GM12878 (cell line): ENCODE data around the gene HMGCL. TPM values are rescaled to one million over a fixed set of nuclear protein-coding genes. Genes with fewer than 3 reads are reported as not detected.

Source experiments
- ATAC-seq: fragments of 200-7000 bp; cut with Tn5 transposase; 3 replicates; pipeline ENCODE4 v1.9.1; 2020; ENCODE audit warnings: mild to moderate bottlenecking, moderate library complexity
- BruUV-seq: library from RNA; stranded (reverse); fragments of 400-500 nt; replicated peaks from 2 replicates; lab custom pipeline; 2021; lab: Mats Ljungman, UMichigan
- CTCF ChIA-PET: fragments of 300-600 bp; sonication (Branson Sonifier 250); formaldehyde crosslinking; extraction: SDS; loops from one replicate; lab custom pipeline; 2021; ENCODE audit warnings: inconsistent platforms; lab: Yijun Ruan, JAX
- POLR2A ChIA-PET: fragments of 350-600 bp; formaldehyde crosslinking; extraction: SDS; loops from one replicate; lab custom pipeline; 2021; ENCODE audit warnings: inconsistent platforms; lab: Charles Lee
- RAD21 ChIA-PET: fragments of 300-600 bp; sonication (Branson Sonifier 250); formaldehyde crosslinking; loops from one replicate; lab custom pipeline; 2023; ENCODE audit warnings: antibody characterized with exemption; ENCODE audit not compliant: unreplicated experiment; lab: Charles Lee
- SMC1A ChIA-PET: fragments of 300-600 bp; sonication (Branson Sonifier 250); formaldehyde crosslinking; loops from one replicate; lab custom pipeline; 2023; ENCODE audit not compliant: unreplicated experiment, uncharacterized antibody; lab: Charles Lee
- DNase-seq: peaks from one replicate; pipeline ENCODE4 v3.0.0-alpha.2; 2011; ENCODE audit warnings: low read depth, low spot score
- FAIRE-seq: peaks from 3 replicates; lab custom pipeline; 2011; peaks lifted over from hg19 to GRCh38; lab: Jason Lieb, UNC
- H2AFZ ChIP-seq: 2 replicates; pipeline ENCODE4 v1.6.0; 2011; ENCODE audit warnings: low read depth, low read length, control low read depth; ENCODE audit not compliant: control insufficient read depth
- H3K27ac ChIP-seq: 2 replicates; pipeline ENCODE4 v1.5.1; 2011; ENCODE audit warnings: control low read depth; ENCODE audit not compliant: control insufficient read depth, insufficient read depth
- H3K27me3 ChIP-seq, 2 experiments: replicated peaks in 1 of 2; 2 replicates each; pipeline versions ENCODE4 v1.6.0 to v1.6.1; 2011; ENCODE audit warnings: low read length in 1 of 2; ENCODE audit not compliant: control insufficient read depth in 2 of 2, insufficient read depth in 2 of 2
- H3K36me3 ChIP-seq, 2 experiments: 2 replicates each; pipeline ENCODE4 v1.5.1; 2011; ENCODE audit warnings: low read length in 1 of 2; ENCODE audit not compliant: control insufficient read depth in 2 of 2, insufficient read depth in 2 of 2
- H3K4me1 ChIP-seq: 2 replicates; pipeline ENCODE4 v1.6.1; 2011; ENCODE audit warnings: mild to moderate bottlenecking, low read length, moderate library complexity, mixed read lengths; ENCODE audit not compliant: control insufficient read depth, insufficient read depth
- H3K4me2 ChIP-seq: 2 replicates; pipeline ENCODE4 v1.6.0; 2011; ENCODE audit warnings: control low read depth; ENCODE audit not compliant: control insufficient read depth, insufficient read depth
- H3K4me3 ChIP-seq: fragments of 200-600 bp; sonication (generic); 2 replicates; pipeline ENCODE4 v1.5.1; 2016
- H3K79me2 ChIP-seq: 2 replicates; pipeline ENCODE4 v1.6.0; 2011; ENCODE audit warnings: low read length; ENCODE audit not compliant: control insufficient read depth, insufficient read depth
- H3K9ac ChIP-seq: 2 replicates; pipeline ENCODE4 v1.8.0; 2011; ENCODE audit warnings: low read length, control low read depth, mixed read lengths; ENCODE audit not compliant: control insufficient read depth, insufficient read depth
- H3K9me3 ChIP-seq: replicated peaks from 3 replicates; pipeline ENCODE4 v1.5.1; 2011; ENCODE audit warnings: mild to moderate bottlenecking, low read length; ENCODE audit not compliant: control insufficient read depth, insufficient read depth
- H4K20me1 ChIP-seq: 2 replicates; pipeline ENCODE4 v1.6.0; 2011; ENCODE audit not compliant: control insufficient read depth, insufficient read depth
- MEF2B ChIP-seq: fragments of 450-650 bp; IDR thresholded peaks from 2 replicates; pipeline ENCODE4 v1.6.1; 2018; ENCODE audit warnings: mild to moderate bottlenecking, moderate library complexity; ENCODE audit not compliant: partially characterized antibody, poor library complexity, severe bottlenecking
- PBX3 ChIP-seq: IDR thresholded peaks from 2 replicates; pipeline ENCODE4 v1.6.1; 2011; ENCODE audit warnings: mild to moderate bottlenecking, low read depth, low read length, moderate library complexity; ENCODE audit not compliant: insufficient replicate concordance
- REST ChIP-seq: IDR thresholded peaks from 2 replicates; pipeline ENCODE4 v1.6.1; 2012; ENCODE audit warnings: mild to moderate bottlenecking, low read depth, low read length
- SMC3 ChIP-seq: IDR thresholded peaks from 2 replicates; pipeline ENCODE4 v1.6.1; 2011; ENCODE audit warnings: low read length, improper control_type of control experiment, borderline replicate concordance
- SUPT20H ChIP-seq: IDR thresholded peaks from 2 replicates; pipeline ENCODE4 v1.6.1; 2011; ENCODE audit warnings: low read depth, mild to moderate bottlenecking, low read length, moderate library complexity, borderline replicate concordance; ENCODE audit not compliant: control insufficient read depth
- ZBTB33 ChIP-seq: fragments of 450-650 bp; IDR thresholded peaks from 2 replicates; pipeline ENCODE4 v1.6.1; 2017; ENCODE audit warnings: mild to moderate bottlenecking
- WGBS: methylation state at CpG from one replicate; pipeline ENCODE4 v1.1.6; 2016; ENCODE audit warnings: low lambda C conversion rate; ENCODE audit not compliant: insufficient replicate concordance, insufficient coverage; ENCODE audit errors: missing lambda C conversion rate; 5-methylcytosine and 5-hydroxymethylcytosine counted together
- in situ Hi-C: fragments of 300-500 bp; cut with MboI; formaldehyde crosslinking; loops from 9 replicates; pipeline ENCODE4 v1.14.3; 2018; ENCODE audit warnings: mixed read lengths
- intact Hi-C: fragments of 100-400 bp; cut with micrococcal nuclease; formaldehyde crosslinking; loops from one replicate; pipeline ENCODE4 v1.14.2; 2022; ENCODE audit not compliant: unreplicated experiment
- polyA plus RNA-seq, 11 experiments: library from polyadenylated mRNA; depleted of rRNA in 4 of 11; unstranded in 6 of 11; stranded (reverse) in 5 of 11; fragments of >200 nt; fragmentation: Nextera tagmentation in 4 of 11; fragmentation: Illumina TruSeq in 1 of 11; extraction: Ambion mirVana in 4 of 11; extraction: Trizol in 1 of 11; gene quantifications; 1 replicate in 1 of 11; 2 replicates in 10 of 11; pipeline versions ENCODE4 v1.2.1 to v1.2.3, GENCODE V29; 2011 to 2016; ENCODE audit warnings: inconsistent platforms in 2 of 11, missing spikeins in 2 of 11, low read depth in 1 of 11
- total RNA-seq, 4 experiments: library from RNA; depleted of rRNA in 3 of 4; stranded (reverse); fragments of >200 nt in 3 of 4; fragmentation: Illumina TruSeq in 1 of 4; extraction: Trizol in 1 of 4; gene quantifications; 2 replicates each; pipeline versions ENCODE4 v1.2.1 to v1.2.3, GENCODE V29; 2013 to 2021
- TF ChIP-seq, protein P1 (sequence below): fragments of 450-650 bp; IDR thresholded peaks from 2 replicates; pipeline ENCODE4 v1.6.1; 2018; ENCODE audit warnings: borderline replicate concordance, mild to moderate bottlenecking; ENCODE audit not compliant: partially characterized antibody
- TF ChIP-seq, protein P2 (sequence below): IDR thresholded peaks from 2 replicates; pipeline ENCODE4 v1.6.1; 2012; ENCODE audit warnings: low read length, inconsistent platforms

The HMGCL gene
- total and polyA plus RNA-seq, 10 of the 15 experiments (the other 5 are each of a cell fraction or from before 2014, with no cell fraction given), result 29.4 to 127 (median 36.4) TPM

DNA sequence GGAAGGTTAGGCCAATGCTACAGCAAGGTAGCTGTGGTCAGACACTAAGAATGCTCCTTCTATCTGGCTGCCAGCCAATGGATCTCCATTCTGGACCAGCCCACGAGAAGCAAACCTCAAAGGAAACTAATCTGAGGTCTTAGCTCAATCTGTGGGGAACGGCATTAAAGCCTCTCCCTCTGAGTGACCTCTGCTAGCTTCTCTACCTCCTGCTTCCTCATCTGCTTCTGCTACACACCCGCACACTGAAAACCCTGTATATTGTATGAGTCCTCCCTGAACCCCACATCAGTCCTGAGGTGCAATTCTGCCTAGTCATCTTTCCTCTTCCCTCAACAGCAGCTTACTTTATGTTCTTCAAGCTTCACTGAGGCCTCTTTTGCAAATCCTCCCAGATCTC lies 17.8 kb downstream of the HMGCL start (continued):
- TF ChIP-seq, protein P1, sequence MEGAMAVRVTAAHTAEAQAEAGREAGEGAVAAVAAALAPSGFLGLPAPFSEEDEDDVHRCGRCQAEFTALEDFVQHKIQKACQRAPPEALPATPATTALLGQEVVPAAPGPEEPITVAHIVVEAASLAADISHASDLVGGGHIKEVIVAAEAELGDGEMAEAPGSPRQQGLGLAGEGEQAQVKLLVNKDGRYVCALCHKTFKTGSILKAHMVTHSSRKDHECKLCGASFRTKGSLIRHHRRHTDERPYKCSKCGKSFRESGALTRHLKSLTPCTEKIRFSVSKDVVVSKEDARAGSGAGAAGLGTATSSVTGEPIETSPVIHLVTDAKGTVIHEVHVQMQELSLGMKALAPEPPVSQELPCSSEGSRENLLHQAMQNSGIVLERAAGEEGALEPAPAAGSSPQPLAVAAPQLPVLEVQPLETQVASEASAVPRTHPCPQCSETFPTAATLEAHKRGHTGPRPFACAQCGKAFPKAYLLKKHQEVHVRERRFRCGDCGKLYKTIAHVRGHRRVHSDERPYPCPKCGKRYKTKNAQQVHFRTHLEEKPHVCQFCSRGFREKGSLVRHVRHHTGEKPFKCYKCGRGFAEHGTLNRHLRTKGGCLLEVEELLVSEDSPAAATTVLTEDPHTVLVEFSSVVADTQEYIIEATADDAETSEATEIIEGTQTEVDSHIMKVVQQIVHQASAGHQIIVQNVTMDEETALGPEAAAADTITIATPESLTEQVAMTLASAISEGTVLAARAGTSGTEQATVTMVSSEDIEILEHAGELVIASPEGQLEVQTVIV, result no peak

GRCh38 chr1:23806280-23806679 lies 18.9 kb downstream of the HMGCL start:
- peaks cover 0 to 8% of the 10 kb centered on the region in 2 experiments; a peak in 2 of 4 replicates for H3K36me3 ChIP-seq
- TF ChIP-seq MEF2B, result no peak
- TF ChIP-seq REST, result no peak
- TF ChIP-seq, protein P2, sequence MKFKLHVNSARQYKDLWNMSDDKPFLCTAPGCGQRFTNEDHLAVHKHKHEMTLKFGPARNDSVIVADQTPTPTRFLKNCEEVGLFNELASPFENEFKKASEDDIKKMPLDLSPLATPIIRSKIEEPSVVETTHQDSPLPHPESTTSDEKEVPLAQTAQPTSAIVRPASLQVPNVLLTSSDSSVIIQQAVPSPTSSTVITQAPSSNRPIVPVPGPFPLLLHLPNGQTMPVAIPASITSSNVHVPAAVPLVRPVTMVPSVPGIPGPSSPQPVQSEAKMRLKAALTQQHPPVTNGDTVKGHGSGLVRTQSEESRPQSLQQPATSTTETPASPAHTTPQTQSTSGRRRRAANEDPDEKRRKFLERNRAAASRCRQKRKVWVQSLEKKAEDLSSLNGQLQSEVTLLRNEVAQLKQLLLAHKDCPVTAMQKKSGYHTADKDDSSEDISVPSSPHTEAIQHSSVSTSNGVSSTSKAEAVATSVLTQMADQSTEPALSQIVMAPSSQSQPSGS, result no peak
- no peak for TF ChIP-seq ZBTB33
- TF ChIP-seq SUPT20H, result no peak
- no peak for TF ChIP-seq SMC3
- no peak for TF ChIP-seq PBX3
- no peaks in the 10 kb centered on the region for H3K9me3 ChIP-seq
- intact Hi-C loops, result no loop called here
- H3K4me3 ChIP-seq, result no peak overlapping the region
- DNase-seq (no peak), FAIRE-seq (no peak), ATAC-seq (no peak)
- POLR2A ChIA-PET, result no interaction called here
- 73% methylated on average over 4 of the region's 6 CpGs for WGBS
- SMC1A ChIA-PET, result interaction anchor here (1.0 to 6.9 kb wide), 7 partner anchors 10 to 111 kb away, joined by 3 to 117 read pairs (median 4); no protein-coding TSS in a partner anchor
- CTCF ChIA-PET, result interaction anchor here (0.8 to 7.5 kb wide), 5 partner anchors 11 to 111 kb away, joined by 4 to 109 read pairs (median 63); partner anchors contain the start of gene PITHD1
- H3K4me1 ChIP-seq, result peaks cover 26% of the 10 kb centered on the region
- H3K27me3 ChIP-seq, result no peaks in the 10 kb centered on the region
- no peak overlapping the region for H2AFZ ChIP-seq
- no peaks in the 10 kb centered on the region for H3K79me2 ChIP-seq
- no peaks in the 10 kb centered on the region for H4K20me1 ChIP-seq
- RAD21 ChIA-PET, result interaction anchor here (0.6 to 1.5 kb wide), 2 partner anchors 49 to 110 kb away, joined by 3 to 6 read pairs; no protein-coding TSS in a partner anchor
- H3K9ac ChIP-seq, result no peak overlapping the region
- no peak overlapping the region for H3K4me2 ChIP-seq
- no peak overlapping the region for H3K27ac ChIP-seq
- BruUV-seq, result no TSS peak
- in situ Hi-C loops, result loop anchor here (5.0 to 10.0 kb wide), 2 partner anchors 59 to 111 kb away; partner anchors contain the start of gene FUCA1
